Frontal cortex (tissue), 4 donors: Measurements from ENCODE around the gene BRD3. TPM values are rescaled to one million over a fixed set of nuclear protein-coding genes. Genes with fewer than 3 reads are reported as not detected.

Experiments
- DNase-seq, 2 donors: peaks; one replicate each; pipeline ENCODE4 v3.0.0; 2012; ENCODE audit warnings: low spot score in 2 of 2
- FAIRE-seq: peaks from 2 replicates; lab custom pipeline; 2012; peaks lifted over from hg19 to GRCh38; lab: Jason Lieb, UNC
- total RNA-seq: library from RNA; depleted of rRNA; stranded (reverse); fragments of >200 nt; gene quantifications from one replicate; pipeline ENCODE4 v1.2.3, GENCODE V29; 2014
- donor health status: control.
- donor health status: control.
- donor health status: control.

Gene BRD3
- total RNA-seq, 1 donor from 2014 or later: 24.9 TPM

DNA sequence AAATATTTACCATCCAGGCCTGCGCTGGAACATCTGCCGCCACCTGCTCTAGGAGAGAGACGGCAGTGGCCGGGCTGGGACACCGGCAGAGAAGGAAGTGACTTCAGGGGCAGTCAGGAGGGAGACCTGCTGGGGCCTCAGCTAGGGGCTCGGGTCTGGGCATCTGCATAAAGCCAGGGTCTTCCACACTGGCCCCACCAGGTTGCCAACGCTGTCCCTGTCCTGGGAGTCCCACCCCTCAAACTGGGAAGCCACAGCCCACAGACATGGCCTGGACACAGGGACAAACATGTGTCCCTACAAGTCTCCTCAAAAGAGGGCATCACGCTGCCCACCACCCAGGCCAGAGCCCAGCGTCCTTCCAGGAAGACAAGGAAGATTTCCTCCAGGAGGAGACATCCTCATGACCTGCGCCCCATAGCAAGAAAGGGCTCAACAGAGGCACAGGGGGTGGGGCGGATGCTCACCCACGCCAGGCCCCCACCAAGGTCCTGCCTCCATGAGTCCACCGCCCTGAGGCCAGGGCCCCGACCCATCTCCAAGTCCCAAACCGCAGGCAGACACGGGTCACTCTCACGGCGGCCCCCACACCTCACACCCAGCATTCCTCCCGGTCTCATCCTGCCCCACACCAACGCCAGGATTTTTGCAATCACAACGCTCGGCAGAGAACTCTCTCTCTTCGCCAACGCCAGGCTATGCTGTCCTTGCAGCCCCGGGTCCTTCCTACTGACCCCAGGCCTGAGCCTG, 84.7 kb downstream of the BRD3 start:
- FAIRE-seq (no peak), DNase-seq (no peak)

DNA sequence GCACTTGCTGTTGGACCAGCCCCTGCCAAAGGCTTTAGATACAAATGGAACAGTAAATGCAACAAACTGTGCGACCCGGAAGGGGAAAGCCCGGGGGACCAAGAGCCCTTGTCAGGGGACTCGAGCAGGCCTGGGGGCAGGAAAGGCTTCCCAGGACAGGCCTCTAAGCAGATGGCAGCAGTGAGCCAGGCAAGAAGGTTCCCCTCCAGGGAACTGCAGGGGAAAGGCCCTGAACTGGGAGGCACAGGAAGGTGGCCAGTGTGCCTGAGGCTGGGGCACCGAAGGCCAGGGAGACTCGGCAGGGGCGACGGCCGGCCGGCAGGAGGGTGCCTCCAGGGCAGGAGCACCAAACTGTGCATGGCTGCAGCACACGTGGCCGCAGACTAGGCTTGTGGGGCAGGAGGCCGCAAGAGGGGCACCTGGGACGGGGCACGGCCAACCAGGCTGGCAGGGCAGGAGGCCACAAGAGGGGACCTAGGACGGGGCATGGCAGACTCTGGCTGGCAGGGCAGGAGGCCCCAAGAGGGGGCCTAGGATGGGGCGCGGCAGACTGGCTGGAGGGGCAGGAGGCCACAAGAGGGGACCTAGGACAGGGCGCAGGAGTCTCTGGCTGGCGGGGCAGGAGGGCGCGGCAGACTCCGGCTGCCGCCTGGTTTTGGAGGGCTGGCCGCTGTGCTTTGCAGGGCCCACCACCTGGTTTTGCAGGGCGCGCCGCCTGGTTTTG, 85.7 kb downstream of the BRD3 start:
- FAIRE-seq (no peak), DNase-seq (no peak)

- FAIRE-seq (no peak), DNase-seq (no peak)
Measured at GRCh38 chr9:133981589-133981957, 86.3 kb downstream of the BRD3 start.

DNA sequence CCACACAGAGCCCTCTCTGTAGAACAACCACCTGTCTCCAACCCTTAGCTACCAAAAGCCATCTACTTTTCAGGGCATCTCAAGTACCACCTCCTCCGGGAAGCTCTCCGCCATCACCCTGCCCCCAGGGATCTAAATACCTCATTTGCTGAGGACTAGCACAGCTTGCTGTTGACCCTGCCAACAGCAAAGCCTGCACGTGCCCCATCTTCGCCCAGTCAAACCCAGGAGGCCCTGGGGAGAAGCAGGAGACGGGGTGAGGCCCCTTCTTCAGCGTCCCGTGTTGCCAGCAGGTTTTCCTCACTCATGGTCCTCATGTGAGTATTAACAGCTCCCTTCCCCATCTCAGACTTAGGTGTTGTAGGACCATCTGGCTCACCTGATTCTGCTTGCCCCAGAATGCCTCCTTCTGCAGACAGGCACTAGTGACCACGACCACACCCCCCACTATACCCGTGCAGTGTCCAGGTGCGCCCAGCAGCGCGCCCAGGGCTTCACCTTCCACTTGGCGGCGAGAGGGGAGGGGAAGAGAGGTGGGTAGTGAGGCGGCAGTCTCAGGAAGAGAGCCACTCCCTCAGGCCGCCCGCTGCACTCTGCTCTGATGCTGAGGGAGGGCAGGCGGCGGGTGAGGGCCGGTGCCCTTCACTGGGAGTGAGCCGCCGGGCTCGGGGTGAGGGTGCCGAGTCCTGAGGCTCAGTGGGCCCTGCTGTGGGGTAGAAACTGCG, 86.8 kb downstream of the BRD3 start:
- no peak for DNase-seq
- FAIRE-seq: no peak

Other genes starting within 250 kb of the BRD3 start
- 31.0 TPM for gene VAV2, start 75.7 kb downstream of the BRD3 start, total RNA-seq
- gene BRD3OS, start 42.5 kb downstream of the BRD3 start, total RNA-seq: 23.6 TPM
- gene WDR5, start 68.1 kb upstream of the BRD3 start, total RNA-seq: 24.5 TPM
- not detected for gene RNU6ATAC, start 96.5 kb upstream of the BRD3 start, total RNA-seq